NCI-H1417 (cell line): ENCODE results near the gene GALNT9.

Experiments used
- DNase-seq, 3 experiments: peaks; one replicate each; lab custom pipeline; 2025; lab: John Stamatoyannopoulos, UW

Gene GALNT9

GRCh38 chr12:132292328-132293319 is 36.8 kb downstream of the GALNT9 start:
- DNase-seq, result no peak

- no peak for DNase-seq
These were observed 37.8 kb downstream of the GALNT9 start for GRCh38 chr12:132291402-132292175.

- DNase-seq, result no peak
These were observed 39.2 kb downstream of the GALNT9 start for GRCh38 chr12:132290203-132290540.

- no peak for DNase-seq
These were observed 39.8 kb downstream of the GALNT9 start for GRCh38 chr12:132289356-132290202.

GRCh38 chr12:132288516-132289215 is 40.7 kb downstream of the GALNT9 start:
- no peak for DNase-seq

GRCh38 chr12:132287391-132288238 is 41.8 kb downstream of the GALNT9 start:
- DNase-seq, result no peak

GRCh38 chr12:132286912-132287311 is 42.5 kb downstream of the GALNT9 start:
- no peak for DNase-seq

- peak; percentile 14 to 46 (median 35) for DNase-seq
These were observed 43.3 kb downstream of the GALNT9 start for GRCh38 chr12:132285991-132286681.

GRCh38 chr12:132284827-132285741 is 44.3 kb downstream of the GALNT9 start:
- no peak for DNase-seq

- peak in 1 of 3 experiments; percentile 22 for DNase-seq
These were observed 45.1 kb downstream of the GALNT9 start for GRCh38 chr12:132284071-132284826.

- DNase-seq, result peak in 2 of 3 experiments; percentile 21 to 53
These were observed 46.2 kb downstream of the GALNT9 start for GRCh38 chr12:132282950-132283771.

GRCh38 chr12:132282031-132282949 is 47.1 kb downstream of the GALNT9 start:
- DNase-seq, result no peak

GRCh38 chr12:132281038-132281437 is 48.4 kb downstream of the GALNT9 start:
- no peak for DNase-seq

GRCh38 chr12:132280406-132280805 is 49.0 kb downstream of the GALNT9 start:
- DNase-seq, result no peak

- no peak for DNase-seq
These were observed 49.5 kb downstream of the GALNT9 start for GRCh38 chr12:132279930-132280329.
